Measurements from ENCODE around the gene FILIP1.

DNA sequence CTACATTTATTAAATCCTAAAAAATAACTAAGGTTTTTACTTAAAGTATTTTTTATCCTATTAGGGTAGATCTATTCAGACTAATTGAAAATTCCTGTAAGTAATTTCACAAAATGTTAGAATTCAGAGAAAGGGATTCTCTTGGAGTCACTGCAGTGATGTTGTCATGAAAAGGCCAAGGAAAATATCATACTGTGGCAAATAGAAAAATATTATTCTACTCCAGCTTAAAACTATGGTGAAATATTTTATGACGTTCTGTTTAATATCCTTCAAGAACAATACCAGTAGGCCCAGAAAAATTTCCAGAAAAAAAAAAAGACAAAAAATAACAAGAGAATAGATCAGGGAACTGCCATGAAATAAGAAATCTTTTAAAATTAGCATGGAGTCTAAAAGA, 73.6 kb downstream of the FILIP1 start:
- TF ChIP-seq CHD1 (IDR thresholded peaks at IDR 0.05; ENCODE audit: low read depth, low read length) (no peak), ELK1 (IDR thresholded peaks at IDR 0.05; ENCODE audit: borderline replicate concordance, low read depth, low read length) (no peak), NFE2L2 (IDR thresholded peaks at IDR 0.05; ENCODE audit: low read depth, low read length) (no peak), CEBPB (IDR thresholded peaks at IDR 0.05; ENCODE audit: low read depth, low read length) (no peak), USF2 (IDR thresholded peaks at IDR 0.05; ENCODE audit: low read depth, low read length) (no peak), POLR2A (IDR thresholded peaks at IDR 0.05; ENCODE audit: low read depth, low read length) (no peak), BHLHE40 (IDR thresholded peaks at IDR 0.05; ENCODE audit: low read depth, low read length) (no peak), RFX5 (IDR thresholded peaks at IDR 0.05; ENCODE audit: low read depth, low read length) (no peak), SMC3 (IDR thresholded peaks at IDR 0.05; ENCODE audit: low read depth, low read length) (no peak), MAFK (IDR thresholded peaks at IDR 0.05; ENCODE audit: low read depth, low read length) (no peak)
- TF ChIP-seq, protein P1, sequence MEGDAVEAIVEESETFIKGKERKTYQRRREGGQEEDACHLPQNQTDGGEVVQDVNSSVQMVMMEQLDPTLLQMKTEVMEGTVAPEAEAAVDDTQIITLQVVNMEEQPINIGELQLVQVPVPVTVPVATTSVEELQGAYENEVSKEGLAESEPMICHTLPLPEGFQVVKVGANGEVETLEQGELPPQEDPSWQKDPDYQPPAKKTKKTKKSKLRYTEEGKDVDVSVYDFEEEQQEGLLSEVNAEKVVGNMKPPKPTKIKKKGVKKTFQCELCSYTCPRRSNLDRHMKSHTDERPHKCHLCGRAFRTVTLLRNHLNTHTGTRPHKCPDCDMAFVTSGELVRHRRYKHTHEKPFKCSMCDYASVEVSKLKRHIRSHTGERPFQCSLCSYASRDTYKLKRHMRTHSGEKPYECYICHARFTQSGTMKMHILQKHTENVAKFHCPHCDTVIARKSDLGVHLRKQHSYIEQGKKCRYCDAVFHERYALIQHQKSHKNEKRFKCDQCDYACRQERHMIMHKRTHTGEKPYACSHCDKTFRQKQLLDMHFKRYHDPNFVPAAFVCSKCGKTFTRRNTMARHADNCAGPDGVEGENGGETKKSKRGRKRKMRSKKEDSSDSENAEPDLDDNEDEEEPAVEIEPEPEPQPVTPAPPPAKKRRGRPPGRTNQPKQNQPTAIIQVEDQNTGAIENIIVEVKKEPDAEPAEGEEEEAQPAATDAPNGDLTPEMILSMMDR (conservative IDR thresholded peaks at IDR 0.05; ENCODE audit: low read depth, low read length): no peak

Data from IMR-90 (cell line).